D721Med (cell line): ENCODE data around the gene CLTA.

Experiments used
- DNase-seq: peaks from one replicate; pipeline ENCODE4 v3.0.0; 2011; ENCODE audit warnings: low spot score; ENCODE audit not compliant: insufficient read length
- FAIRE-seq: peaks from 2 replicates; lab custom pipeline; 2011; peaks lifted over from hg19 to GRCh38; lab: Jason Lieb, UNC
- CTCF ChIP-seq: IDR thresholded peaks from 2 replicates; pipeline ENCODE4 v1.5.1; 2012; ENCODE audit warnings: mild to moderate bottlenecking, control low read depth; ENCODE audit not compliant: insufficient read depth; ENCODE audit errors: missing control alignments

The CLTA gene

GRCh38 chr9:36258996-36259533, 68.3 kb downstream of the CLTA start:
- no peak for TF ChIP-seq CTCF
- DNase-seq (no peak), FAIRE-seq (no peak)
